ENCODE measurements around the gene LAMP1. TPM values are rescaled to one million over a fixed set of nuclear protein-coding genes. Genes with fewer than 3 reads are reported as not detected.

LAMP1 gene
- total and polyA plus RNA-seq, 2 experiments from 2014 or later, result 34.5 to 107 TPM

DNA sequence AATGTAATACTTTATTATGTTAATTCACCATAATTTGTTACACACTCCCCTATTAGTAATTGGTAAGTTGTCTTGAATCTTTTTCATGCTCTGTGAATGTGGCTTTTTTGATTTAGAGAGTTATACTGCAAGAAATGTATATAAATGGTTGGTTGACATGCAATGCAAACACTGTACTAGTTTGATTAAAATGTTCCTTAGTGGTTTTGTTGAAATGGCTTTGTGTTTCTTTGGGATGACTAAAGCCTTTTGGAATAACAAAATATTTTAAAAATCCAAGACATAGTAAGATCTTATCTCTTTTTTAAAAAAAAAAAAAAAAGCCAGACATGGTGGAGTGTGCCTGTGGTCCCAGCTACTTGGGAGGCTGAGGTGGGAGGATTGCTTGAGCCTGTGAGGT lies 10.5 kb downstream of the LAMP1 start:
- Histone ChIP-seq H3K79me2 (replicated peaks; ENCODE audit: insufficient read depth) (peaks cover 74% of the 10 kb centered on the region), H3K9me2 (ENCODE audit: insufficient read depth) (no peaks in the 10 kb centered on the region), H3F3A (replicated peaks; ENCODE audit: low read depth) (no peaks in the 10 kb centered on the region), H4K20me1 (replicated peaks; ENCODE audit: insufficient read depth) (peaks cover 17% of the 10 kb centered on the region), H3K4me2 (no peak overlapping the region), H3K27me3 (ENCODE audit: insufficient read depth) (no peaks in the 10 kb centered on the region), H3K4me1 (ENCODE audit: insufficient read depth) (no peaks in the 10 kb centered on the region), H2AFZ (no peak overlapping the region), H3K36me3 (ENCODE audit: insufficient read depth) (peaks cover 5% of the 10 kb centered on the region; the same call in 1 of the 2 replicates), H3K4me3 (no peak overlapping the region), H3K27ac (ENCODE audit: low read depth) (no peak overlapping the region)
- Mint-ChIP-seq H3K4me3 (no peak overlapping the region), H3K27ac (no peak overlapping the region), H3K4me1 (no peaks in the 10 kb centered on the region), H3K9me3 (no peaks in the 10 kb centered on the region), H3K36me3 (ENCODE audit: low read depth) (peaks cover 27% of the 10 kb centered on the region), H3K27me3 (ENCODE audit: insufficient read depth, low read depth, poor library complexity) (no peaks in the 10 kb centered on the region)
- ATAC-seq (no peak), DNase-seq (ENCODE audit: low spot score) (no peak)
- TF ChIP-seq POLR2AphosphoS5 (IDR thresholded peaks at IDR 0.05; ENCODE audit: low read depth), result no peak
- no peak for TF ChIP-seq STAT1 (IDR thresholded peaks at IDR 0.05; ENCODE audit: unreplicated experiment)
- no peak for TF ChIP-seq EZH2 (IDR thresholded peaks at IDR 0.05; ENCODE audit: low read depth, unreplicated experiment)
- no peak for TF ChIP-seq NANOG (IDR thresholded peaks at IDR 0.05; ENCODE audit: borderline replicate concordance)
- TF ChIP-seq JUNB (IDR thresholded peaks at IDR 0.05; ENCODE audit: unreplicated experiment), result no peak
- no peak for TF ChIP-seq ZNF114 (CRISPR knock-in tag; IDR thresholded peaks at IDR 0.05)
- no peak for TF ChIP-seq ZNF331 (CRISPR knock-in tag; IDR thresholded peaks at IDR 0.05; ENCODE audit: low read depth)
- TF ChIP-seq CREB1 (CRISPR knock-in tag; IDR thresholded peaks at IDR 0.05; ENCODE audit: low read depth), result no peak
- TF ChIP-seq, protein P1, sequence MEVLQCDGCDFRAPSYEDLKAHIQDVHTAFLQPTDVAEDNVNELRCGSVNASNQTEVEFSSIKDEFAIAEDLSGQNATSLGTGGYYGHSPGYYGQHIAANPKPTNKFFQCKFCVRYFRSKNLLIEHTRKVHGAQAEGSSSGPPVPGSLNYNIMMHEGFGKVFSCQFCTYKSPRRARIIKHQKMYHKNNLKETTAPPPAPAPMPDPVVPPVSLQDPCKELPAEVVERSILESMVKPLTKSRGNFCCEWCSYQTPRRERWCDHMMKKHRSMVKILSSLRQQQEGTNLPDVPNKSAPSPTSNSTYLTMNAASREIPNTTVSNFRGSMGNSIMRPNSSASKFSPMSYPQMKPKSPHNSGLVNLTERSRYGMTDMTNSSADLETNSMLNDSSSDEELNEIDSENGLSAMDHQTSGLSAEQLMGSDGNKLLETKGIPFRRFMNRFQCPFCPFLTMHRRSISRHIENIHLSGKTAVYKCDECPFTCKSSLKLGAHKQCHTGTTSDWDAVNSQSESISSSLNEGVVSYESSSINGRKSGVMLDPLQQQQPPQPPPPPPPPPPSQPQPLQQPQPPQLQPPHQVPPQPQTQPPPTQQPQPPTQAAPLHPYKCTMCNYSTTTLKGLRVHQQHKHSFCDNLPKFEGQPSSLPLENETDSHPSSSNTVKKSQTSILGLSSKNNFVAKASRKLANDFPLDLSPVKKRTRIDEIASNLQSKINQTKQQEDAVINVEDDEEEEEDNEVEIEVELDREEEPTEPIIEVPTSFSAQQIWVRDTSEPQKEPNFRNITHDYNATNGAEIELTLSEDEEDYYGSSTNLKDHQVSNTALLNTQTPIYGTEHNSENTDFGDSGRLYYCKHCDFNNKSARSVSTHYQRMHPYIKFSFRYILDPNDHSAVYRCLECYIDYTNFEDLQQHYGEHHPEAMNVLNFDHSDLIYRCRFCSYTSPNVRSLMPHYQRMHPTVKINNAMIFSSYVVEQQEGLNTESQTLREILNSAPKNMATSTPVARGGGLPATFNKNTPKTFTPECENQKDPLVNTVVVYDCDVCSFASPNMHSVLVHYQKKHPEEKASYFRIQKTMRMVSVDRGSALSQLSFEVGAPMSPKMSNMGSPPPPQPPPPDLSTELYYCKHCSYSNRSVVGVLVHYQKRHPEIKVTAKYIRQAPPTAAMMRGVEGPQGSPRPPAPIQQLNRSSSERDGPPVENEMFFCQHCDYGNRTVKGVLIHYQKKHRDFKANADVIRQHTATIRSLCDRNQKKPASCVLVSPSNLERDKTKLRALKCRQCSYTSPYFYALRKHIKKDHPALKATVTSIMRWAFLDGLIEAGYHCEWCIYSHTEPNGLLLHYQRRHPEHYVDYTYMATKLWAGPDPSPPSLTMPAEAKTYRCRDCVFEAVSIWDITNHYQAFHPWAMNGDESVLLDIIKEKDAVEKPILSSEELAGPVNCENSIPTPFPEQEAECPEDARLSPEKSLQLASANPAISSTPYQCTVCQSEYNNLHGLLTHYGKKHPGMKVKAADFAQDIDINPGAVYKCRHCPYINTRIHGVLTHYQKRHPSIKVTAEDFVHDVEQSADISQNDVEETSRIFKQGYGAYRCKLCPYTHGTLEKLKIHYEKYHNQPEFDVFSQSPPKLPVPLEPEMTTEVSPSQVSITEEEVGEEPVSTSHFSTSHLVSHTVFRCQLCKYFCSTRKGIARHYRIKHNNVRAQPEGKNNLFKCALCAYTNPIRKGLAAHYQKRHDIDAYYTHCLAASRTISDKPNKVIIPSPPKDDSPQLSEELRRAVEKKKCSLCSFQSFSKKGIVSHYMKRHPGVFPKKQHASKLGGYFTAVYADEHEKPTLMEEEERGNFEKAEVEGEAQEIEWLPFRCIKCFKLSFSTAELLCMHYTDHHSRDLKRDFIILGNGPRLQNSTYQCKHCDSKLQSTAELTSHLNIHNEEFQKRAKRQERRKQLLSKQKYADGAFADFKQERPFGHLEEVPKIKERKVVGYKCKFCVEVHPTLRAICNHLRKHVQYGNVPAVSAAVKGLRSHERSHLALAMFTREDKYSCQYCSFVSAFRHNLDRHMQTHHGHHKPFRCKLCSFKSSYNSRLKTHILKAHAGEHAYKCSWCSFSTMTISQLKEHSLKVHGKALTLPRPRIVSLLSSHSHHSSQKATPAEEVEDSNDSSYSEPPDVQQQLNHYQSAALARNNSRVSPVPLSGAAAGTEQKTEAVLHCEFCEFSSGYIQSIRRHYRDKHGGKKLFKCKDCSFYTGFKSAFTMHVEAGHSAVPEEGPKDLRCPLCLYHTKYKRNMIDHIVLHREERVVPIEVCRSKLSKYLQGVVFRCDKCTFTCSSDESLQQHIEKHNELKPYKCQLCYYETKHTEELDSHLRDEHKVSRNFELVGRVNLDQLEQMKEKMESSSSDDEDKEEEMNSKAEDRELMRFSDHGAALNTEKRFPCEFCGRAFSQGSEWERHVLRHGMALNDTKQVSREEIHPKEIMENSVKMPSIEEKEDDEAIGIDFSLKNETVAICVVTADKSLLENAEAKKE (CRISPR knock-in tag; IDR thresholded peaks at IDR 0.05), result no peak
- TF ChIP-seq, protein P2, sequence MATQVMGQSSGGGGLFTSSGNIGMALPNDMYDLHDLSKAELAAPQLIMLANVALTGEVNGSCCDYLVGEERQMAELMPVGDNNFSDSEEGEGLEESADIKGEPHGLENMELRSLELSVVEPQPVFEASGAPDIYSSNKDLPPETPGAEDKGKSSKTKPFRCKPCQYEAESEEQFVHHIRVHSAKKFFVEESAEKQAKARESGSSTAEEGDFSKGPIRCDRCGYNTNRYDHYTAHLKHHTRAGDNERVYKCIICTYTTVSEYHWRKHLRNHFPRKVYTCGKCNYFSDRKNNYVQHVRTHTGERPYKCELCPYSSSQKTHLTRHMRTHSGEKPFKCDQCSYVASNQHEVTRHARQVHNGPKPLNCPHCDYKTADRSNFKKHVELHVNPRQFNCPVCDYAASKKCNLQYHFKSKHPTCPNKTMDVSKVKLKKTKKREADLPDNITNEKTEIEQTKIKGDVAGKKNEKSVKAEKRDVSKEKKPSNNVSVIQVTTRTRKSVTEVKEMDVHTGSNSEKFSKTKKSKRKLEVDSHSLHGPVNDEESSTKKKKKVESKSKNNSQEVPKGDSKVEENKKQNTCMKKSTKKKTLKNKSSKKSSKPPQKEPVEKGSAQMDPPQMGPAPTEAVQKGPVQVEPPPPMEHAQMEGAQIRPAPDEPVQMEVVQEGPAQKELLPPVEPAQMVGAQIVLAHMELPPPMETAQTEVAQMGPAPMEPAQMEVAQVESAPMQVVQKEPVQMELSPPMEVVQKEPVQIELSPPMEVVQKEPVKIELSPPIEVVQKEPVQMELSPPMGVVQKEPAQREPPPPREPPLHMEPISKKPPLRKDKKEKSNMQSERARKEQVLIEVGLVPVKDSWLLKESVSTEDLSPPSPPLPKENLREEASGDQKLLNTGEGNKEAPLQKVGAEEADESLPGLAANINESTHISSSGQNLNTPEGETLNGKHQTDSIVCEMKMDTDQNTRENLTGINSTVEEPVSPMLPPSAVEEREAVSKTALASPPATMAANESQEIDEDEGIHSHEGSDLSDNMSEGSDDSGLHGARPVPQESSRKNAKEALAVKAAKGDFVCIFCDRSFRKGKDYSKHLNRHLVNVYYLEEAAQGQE (IDR thresholded peaks at IDR 0.05; ENCODE audit: unreplicated experiment), result no peak
- TF ChIP-seq, protein P3, sequence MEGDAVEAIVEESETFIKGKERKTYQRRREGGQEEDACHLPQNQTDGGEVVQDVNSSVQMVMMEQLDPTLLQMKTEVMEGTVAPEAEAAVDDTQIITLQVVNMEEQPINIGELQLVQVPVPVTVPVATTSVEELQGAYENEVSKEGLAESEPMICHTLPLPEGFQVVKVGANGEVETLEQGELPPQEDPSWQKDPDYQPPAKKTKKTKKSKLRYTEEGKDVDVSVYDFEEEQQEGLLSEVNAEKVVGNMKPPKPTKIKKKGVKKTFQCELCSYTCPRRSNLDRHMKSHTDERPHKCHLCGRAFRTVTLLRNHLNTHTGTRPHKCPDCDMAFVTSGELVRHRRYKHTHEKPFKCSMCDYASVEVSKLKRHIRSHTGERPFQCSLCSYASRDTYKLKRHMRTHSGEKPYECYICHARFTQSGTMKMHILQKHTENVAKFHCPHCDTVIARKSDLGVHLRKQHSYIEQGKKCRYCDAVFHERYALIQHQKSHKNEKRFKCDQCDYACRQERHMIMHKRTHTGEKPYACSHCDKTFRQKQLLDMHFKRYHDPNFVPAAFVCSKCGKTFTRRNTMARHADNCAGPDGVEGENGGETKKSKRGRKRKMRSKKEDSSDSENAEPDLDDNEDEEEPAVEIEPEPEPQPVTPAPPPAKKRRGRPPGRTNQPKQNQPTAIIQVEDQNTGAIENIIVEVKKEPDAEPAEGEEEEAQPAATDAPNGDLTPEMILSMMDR (conservative IDR thresholded peaks at IDR 0.05; ENCODE audit: low read depth in 2 of 2), result no peak
- no peak for TF ChIP-seq EZH2phosphoT487 (IDR thresholded peaks at IDR 0.05; ENCODE audit: unreplicated experiment)
- TF ChIP-seq, protein P4, sequence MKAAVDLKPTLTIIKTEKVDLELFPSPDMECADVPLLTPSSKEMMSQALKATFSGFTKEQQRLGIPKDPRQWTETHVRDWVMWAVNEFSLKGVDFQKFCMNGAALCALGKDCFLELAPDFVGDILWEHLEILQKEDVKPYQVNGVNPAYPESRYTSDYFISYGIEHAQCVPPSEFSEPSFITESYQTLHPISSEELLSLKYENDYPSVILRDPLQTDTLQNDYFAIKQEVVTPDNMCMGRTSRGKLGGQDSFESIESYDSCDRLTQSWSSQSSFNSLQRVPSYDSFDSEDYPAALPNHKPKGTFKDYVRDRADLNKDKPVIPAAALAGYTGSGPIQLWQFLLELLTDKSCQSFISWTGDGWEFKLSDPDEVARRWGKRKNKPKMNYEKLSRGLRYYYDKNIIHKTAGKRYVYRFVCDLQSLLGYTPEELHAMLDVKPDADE (IDR thresholded peaks at IDR 0.05), result no peak

All from GM23338 (cell line).